GM12878 (cell line): ENCODE measurements around the gene HIVEP3. TPM values are rescaled to one million over a fixed set of nuclear protein-coding genes. Genes with fewer than 3 reads are reported as not detected.

Experiments used
- ATAC-seq: fragments of 200-7000 bp; cut with Tn5 transposase; 3 replicates; pipeline ENCODE4 v1.9.1; 2020; ENCODE audit warnings: mild to moderate bottlenecking, moderate library complexity
- BruUV-seq: library from RNA; stranded (reverse); fragments of 400-500 nt; replicated peaks from 2 replicates; lab custom pipeline; 2021; lab: Mats Ljungman, UMichigan
- CTCF ChIA-PET: fragments of 300-600 bp; sonication (Branson Sonifier 250); formaldehyde crosslinking; extraction: SDS; loops from one replicate; lab custom pipeline; 2021; ENCODE audit warnings: inconsistent platforms; lab: Yijun Ruan, JAX
- POLR2A ChIA-PET: fragments of 350-600 bp; formaldehyde crosslinking; extraction: SDS; loops from one replicate; lab custom pipeline; 2021; ENCODE audit warnings: inconsistent platforms; lab: Charles Lee
- RAD21 ChIA-PET: fragments of 300-600 bp; sonication (Branson Sonifier 250); formaldehyde crosslinking; loops from one replicate; lab custom pipeline; 2023; ENCODE audit warnings: antibody characterized with exemption; ENCODE audit not compliant: unreplicated experiment; lab: Charles Lee
- SMC1A ChIA-PET: fragments of 300-600 bp; sonication (Branson Sonifier 250); formaldehyde crosslinking; loops from one replicate; lab custom pipeline; 2023; ENCODE audit not compliant: unreplicated experiment, uncharacterized antibody; lab: Charles Lee
- DNase-seq: peaks from one replicate; pipeline ENCODE4 v3.0.0-alpha.2; 2011; ENCODE audit warnings: low read depth, low spot score
- FAIRE-seq: peaks from 3 replicates; lab custom pipeline; 2011; peaks lifted over from hg19 to GRCh38; lab: Jason Lieb, UNC
- H2AFZ ChIP-seq: 2 replicates; pipeline ENCODE4 v1.6.0; 2011; ENCODE audit warnings: low read depth, low read length, control low read depth; ENCODE audit not compliant: control insufficient read depth
- H3K27ac ChIP-seq: 2 replicates; pipeline ENCODE4 v1.5.1; 2011; ENCODE audit warnings: control low read depth; ENCODE audit not compliant: control insufficient read depth, insufficient read depth
- H3K27me3 ChIP-seq, 2 experiments: replicated peaks in 1 of 2; 2 replicates each; pipeline versions ENCODE4 v1.6.0 to v1.6.1; 2011; ENCODE audit warnings: low read length in 1 of 2; ENCODE audit not compliant: control insufficient read depth in 2 of 2, insufficient read depth in 2 of 2
- H3K36me3 ChIP-seq, 2 experiments: 2 replicates each; pipeline ENCODE4 v1.5.1; 2011; ENCODE audit warnings: low read length in 1 of 2; ENCODE audit not compliant: control insufficient read depth in 2 of 2, insufficient read depth in 2 of 2
- H3K4me1 ChIP-seq: 2 replicates; pipeline ENCODE4 v1.6.1; 2011; ENCODE audit warnings: mild to moderate bottlenecking, low read length, moderate library complexity, mixed read lengths; ENCODE audit not compliant: control insufficient read depth, insufficient read depth
- H3K4me2 ChIP-seq: 2 replicates; pipeline ENCODE4 v1.6.0; 2011; ENCODE audit warnings: control low read depth; ENCODE audit not compliant: control insufficient read depth, insufficient read depth
- H3K4me3 ChIP-seq: fragments of 200-600 bp; sonication (generic); 2 replicates; pipeline ENCODE4 v1.5.1; 2016
- H3K79me2 ChIP-seq: 2 replicates; pipeline ENCODE4 v1.6.0; 2011; ENCODE audit warnings: low read length; ENCODE audit not compliant: control insufficient read depth, insufficient read depth
- H3K9ac ChIP-seq: 2 replicates; pipeline ENCODE4 v1.8.0; 2011; ENCODE audit warnings: low read length, control low read depth, mixed read lengths; ENCODE audit not compliant: control insufficient read depth, insufficient read depth
- H3K9me3 ChIP-seq: replicated peaks from 3 replicates; pipeline ENCODE4 v1.5.1; 2011; ENCODE audit warnings: mild to moderate bottlenecking, low read length; ENCODE audit not compliant: control insufficient read depth, insufficient read depth
- H4K20me1 ChIP-seq: 2 replicates; pipeline ENCODE4 v1.6.0; 2011; ENCODE audit not compliant: control insufficient read depth, insufficient read depth
- BCL3 ChIP-seq: IDR thresholded peaks from 2 replicates; pipeline ENCODE4 v1.6.1; 2011; ENCODE audit warnings: borderline replicate concordance, low read depth, mild to moderate bottlenecking, moderate library complexity, low read length; ENCODE audit not compliant: insufficient read depth, poor library complexity, severe bottlenecking
- ETV6 ChIP-seq, 2 experiments: fragments of 450-650 bp in 1 of 2; IDR thresholded peaks in 1 of 2; conservative IDR thresholded peaks in 1 of 2; 2 replicates each; pipeline ENCODE4 v1.6.1; 2014; ENCODE audit warnings: antibody characterized with exemption in 1 of 2, borderline replicate concordance in 1 of 2, low read depth in 1 of 2, mild to moderate bottlenecking in 1 of 2, moderate library complexity in 1 of 2
- GABPA ChIP-seq: IDR thresholded peaks from 2 replicates; pipeline ENCODE4 v1.6.1; 2014; ENCODE audit warnings: antibody characterized with exemption, low read depth, mild to moderate bottlenecking, inconsistent platforms
- GATAD2B ChIP-seq: fragments of 450-650 bp; conservative IDR thresholded peaks from 2 replicates; pipeline ENCODE4 v1.6.1; 2017; ENCODE audit warnings: low read depth, mild to moderate bottlenecking, moderate library complexity
- MYB ChIP-seq: fragments of 150-350 bp; IDR thresholded peaks from 2 replicates; pipeline ENCODE4 v1.6.1; 2014; ENCODE audit warnings: mild to moderate bottlenecking, low read depth, low read length, borderline replicate concordance
- PAX5 ChIP-seq: IDR thresholded peaks from 2 replicates; pipeline ENCODE4 v1.6.1; 2011; ENCODE audit warnings: low read depth, low read length, borderline replicate concordance
- PRDM15 ChIP-seq: fragments of 450-650 bp; formaldehyde crosslinking; IDR thresholded peaks from 2 replicates; pipeline ENCODE4 v1.4.0; 2020; ENCODE audit warnings: mild to moderate bottlenecking, moderate library complexity
- SMARCA5 ChIP-seq: fragments of 450-650 bp; IDR thresholded peaks from 2 replicates; pipeline ENCODE4 v1.6.1; 2017; ENCODE audit warnings: mild to moderate bottlenecking
- SPI1 ChIP-seq: IDR thresholded peaks from 2 replicates; pipeline ENCODE4 v1.6.1; 2011; ENCODE audit warnings: low read depth, mild to moderate bottlenecking, low read length, moderate library complexity, borderline replicate concordance; ENCODE audit not compliant: insufficient read depth
- TAF1 ChIP-seq: IDR thresholded peaks from 2 replicates; pipeline ENCODE4 v1.6.1; 2011; ENCODE audit warnings: mild to moderate bottlenecking, low read depth, low read length, borderline replicate concordance
- TCF3 ChIP-seq: IDR thresholded peaks from 2 replicates; pipeline ENCODE4 v1.6.1; 2012; ENCODE audit warnings: low read depth, mild to moderate bottlenecking, low read length, borderline replicate concordance; ENCODE audit not compliant: insufficient read depth
- ZNF687 ChIP-seq: fragments of 450-650 bp; IDR thresholded peaks from 2 replicates; pipeline ENCODE4 v1.6.1; 2017; ENCODE audit warnings: mild to moderate bottlenecking, moderate library complexity
- WGBS: methylation state at CpG from one replicate; pipeline ENCODE4 v1.1.6; 2016; ENCODE audit warnings: low lambda C conversion rate; ENCODE audit not compliant: insufficient replicate concordance, insufficient coverage; ENCODE audit errors: missing lambda C conversion rate; 5-methylcytosine and 5-hydroxymethylcytosine counted together
- in situ Hi-C: fragments of 300-500 bp; cut with MboI; formaldehyde crosslinking; loops from 9 replicates; pipeline ENCODE4 v1.14.3; 2018; ENCODE audit warnings: mixed read lengths
- intact Hi-C: fragments of 100-400 bp; cut with micrococcal nuclease; formaldehyde crosslinking; loops from one replicate; pipeline ENCODE4 v1.14.2; 2022; ENCODE audit not compliant: unreplicated experiment
- polyA plus RNA-seq, 11 experiments: library from polyadenylated mRNA; depleted of rRNA in 4 of 11; unstranded in 6 of 11; stranded (reverse) in 5 of 11; fragments of >200 nt; fragmentation: Nextera tagmentation in 4 of 11; fragmentation: Illumina TruSeq in 1 of 11; extraction: Ambion mirVana in 4 of 11; extraction: Trizol in 1 of 11; gene quantifications; 1 replicate in 1 of 11; 2 replicates in 10 of 11; pipeline versions ENCODE4 v1.2.1 to v1.2.3, GENCODE V29; 2011 to 2016; ENCODE audit warnings: inconsistent platforms in 2 of 11, missing spikeins in 2 of 11, low read depth in 1 of 11
- total RNA-seq, 4 experiments: library from RNA; depleted of rRNA in 3 of 4; stranded (reverse); fragments of >200 nt in 3 of 4; fragmentation: Illumina TruSeq in 1 of 4; extraction: Trizol in 1 of 4; gene quantifications; 2 replicates each; pipeline versions ENCODE4 v1.2.1 to v1.2.3, GENCODE V29; 2013 to 2021

The HIVEP3 gene
- total and polyA plus RNA-seq, 10 of the 15 experiments (the other 5 are each of a cell fraction or from before 2014, with no cell fraction given), result 1.8 to 13.6 (median 3.8) TPM

- H4K20me1 ChIP-seq, result no peaks in the 10 kb centered on the region
- in situ Hi-C loops (no loop called here), intact Hi-C loops (loop anchor here (2.0 kb wide), 1 partner anchor 68 kb away; no protein-coding TSS in a partner anchor)
- H3K4me1 ChIP-seq, result peaks cover 20% of the 10 kb centered on the region
- H3K27me3 ChIP-seq, result no peaks in the 10 kb centered on the region
- H3K79me2 ChIP-seq, result peaks cover 14% of the 10 kb centered on the region
- H3K4me3 ChIP-seq, result no peak overlapping the region
- RAD21 ChIA-PET, result interaction anchor here (0.5 to 18.2 kb wide), 22 partner anchors 9 to 232 kb away, joined by 3 to 262 read pairs (median 5); no protein-coding TSS in a partner anchor
- H3K9ac ChIP-seq, result no peak overlapping the region
- H2AFZ ChIP-seq, result no peak overlapping the region; the same call in 1 of the 2 replicates
- no peak overlapping the region for H3K27ac ChIP-seq
- POLR2A ChIA-PET, result interaction anchor here (0.7 to 2.5 kb wide), 12 partner anchors 9 to 70 kb away, joined by 3 to 7 read pairs (median 4); no protein-coding TSS in a partner anchor
- peak overlapping the region; percentile 40 for H3K4me2 ChIP-seq
- 0 out of 4 replicates have a peak, but pooled peaks cover 0 to 3% of the 10 kb centered on the region in 2 experiments for H3K36me3 ChIP-seq
- SMC1A ChIA-PET, result interaction anchor here (0.7 to 12.5 kb wide), 31 partner anchors 9 to 151 kb away, joined by 3 to 126 read pairs (median 7); no protein-coding TSS in a partner anchor
- DNase-seq (no peak), FAIRE-seq (no peak), ATAC-seq (0 out of 3 replicates have a peak, but pooled peaks have one; percentile 1)
- 89% methylated on average over 12 of the region's 12 CpGs for WGBS
- no peaks in the 10 kb centered on the region for H3K9me3 ChIP-seq
- CTCF ChIA-PET, result interaction anchor here (0.7 to 8.4 kb wide), 22 partner anchors 9 to 233 kb away, joined by 3 to 66 read pairs (median 5); no protein-coding TSS in a partner anchor
- no TSS peak for BruUV-seq
- no peak for TF ChIP-seq TAF1
- no peak for TF ChIP-seq PAX5
- TF ChIP-seq MYB, result no peak
- TF ChIP-seq TCF3, result no peak
- TF ChIP-seq BCL3, result no peak
- no peak for TF ChIP-seq SMARCA5
- TF ChIP-seq PRDM15 (CRISPR knock-in tag), result no peak
- TF ChIP-seq GABPA, result no peak
- peak; percentile 61; the same call in 1 of the 2 replicates for TF ChIP-seq SPI1
- TF ChIP-seq ZNF687, result no peak
- no peak for TF ChIP-seq ETV6 (conservative IDR thresholded peaks at IDR 0.05 in 1 of 2, IDR thresholded peaks at IDR 0.05 in 1 of 2; ENCODE audit: borderline replicate concordance in 1 of 2, low read depth in 1 of 2)
- TF ChIP-seq GATAD2B, result no peak
These were observed 260.1 kb downstream of the HIVEP3 start for GRCh38 chr1:41658431-41659158.
